Non-pigmented ciliary epithelial cell (primary cell): ENCODE measurements around the gene HDGFL3.
"Not testable (repeated sequence)": the region's sequence is repeated elsewhere in the genome, so short reads cannot be mapped to it uniquely, and the experiment has no call there.

Source experiments
- DNase-seq: peaks from one replicate; pipeline ENCODE4 v3.0.0-alpha.2; 2010; ENCODE audit warnings: low read depth

HDGFL3 gene

GRCh38 chr15:83207660-83208366, at the start of gene HDGFL3:
Gene HDGFL3, minus strand, starts transcription at chr15:83207823. Its CDS starts 409 bp downstream, at chr15:83207414.
- DNase-seq, result no peak

DNA sequence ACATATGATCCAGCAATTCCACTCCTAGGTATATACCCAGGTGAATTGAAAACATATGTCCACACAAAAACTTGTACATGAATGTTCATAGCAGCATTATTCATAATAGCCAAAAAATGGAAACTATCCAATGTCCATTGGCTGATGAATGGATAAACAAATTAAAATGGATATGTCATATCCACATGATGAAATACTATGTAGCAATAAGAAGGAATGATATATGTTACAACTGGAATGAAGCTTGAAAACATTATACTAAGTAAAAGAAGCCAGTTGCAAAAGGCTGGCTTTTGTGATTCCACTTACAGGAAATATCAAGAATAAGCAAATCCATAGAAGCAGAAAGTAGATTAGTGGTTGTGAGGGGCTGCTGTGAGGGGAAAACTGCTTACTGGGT, 43.2 kb upstream of the HDGFL3 start:
- DNase-seq, result no peak

DNA sequence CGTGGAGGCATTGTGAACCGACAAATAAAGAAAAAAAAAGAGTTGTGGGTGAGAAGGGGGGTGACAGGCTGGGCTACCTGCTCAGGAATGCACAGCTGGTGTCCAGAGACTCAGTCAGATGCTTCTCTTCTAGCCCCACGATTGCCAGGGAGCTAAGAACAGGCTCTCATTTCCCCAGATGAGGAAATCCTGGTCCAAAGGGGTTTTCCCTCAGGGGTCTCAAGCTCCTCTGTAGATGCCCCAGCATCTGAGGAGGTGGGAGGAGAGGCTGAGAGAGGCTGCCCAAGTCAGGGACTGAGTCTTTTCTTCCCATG, 41.4 kb upstream of the HDGFL3 start:
- DNase-seq, result no peak

DNA sequence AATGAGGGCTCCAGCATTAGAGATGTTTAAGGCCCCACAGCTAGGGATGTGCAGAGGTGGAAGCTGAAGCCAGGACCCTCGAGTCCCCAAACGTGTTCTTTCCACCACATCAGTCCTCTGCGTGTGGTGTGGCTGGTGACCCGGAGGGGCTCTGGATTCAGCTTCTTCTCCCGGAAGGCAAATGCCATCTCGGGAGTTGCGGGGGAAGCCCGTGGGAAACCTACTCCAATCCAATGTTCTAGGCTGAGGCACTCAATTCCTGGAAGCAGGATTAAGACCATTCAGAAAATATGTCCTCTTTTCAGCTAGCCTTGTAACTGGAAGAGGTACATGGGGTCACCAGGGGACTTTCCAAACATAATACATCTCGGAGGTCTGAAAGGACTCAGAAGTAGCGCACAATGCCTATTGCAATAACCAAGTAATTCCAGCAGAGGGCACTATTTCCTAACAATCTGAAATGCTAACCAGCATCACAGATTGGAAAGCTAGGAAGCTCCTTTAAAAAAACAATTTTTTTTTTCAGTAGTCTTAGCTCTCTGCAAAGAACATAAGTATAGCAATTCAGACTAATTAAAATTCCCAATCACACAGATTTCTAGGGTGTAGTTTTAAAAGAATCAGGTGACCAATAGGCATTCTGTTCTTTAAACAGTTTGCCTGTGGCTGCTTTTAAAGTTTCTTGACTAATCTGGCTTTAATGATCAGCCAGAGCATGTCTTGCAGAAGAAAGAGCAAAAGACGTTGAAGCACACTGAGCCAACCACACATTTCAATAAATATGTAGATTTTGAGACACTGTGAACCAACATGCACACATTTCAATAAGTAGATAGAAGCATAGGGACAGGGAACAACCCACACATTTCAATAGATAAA, 40.8 kb upstream of the HDGFL3 start:
- peak; percentile 41 for DNase-seq

GRCh38 chr15:83243634-83244033, 36.0 kb upstream of the HDGFL3 start:
- DNase-seq, result no peak

DNA sequence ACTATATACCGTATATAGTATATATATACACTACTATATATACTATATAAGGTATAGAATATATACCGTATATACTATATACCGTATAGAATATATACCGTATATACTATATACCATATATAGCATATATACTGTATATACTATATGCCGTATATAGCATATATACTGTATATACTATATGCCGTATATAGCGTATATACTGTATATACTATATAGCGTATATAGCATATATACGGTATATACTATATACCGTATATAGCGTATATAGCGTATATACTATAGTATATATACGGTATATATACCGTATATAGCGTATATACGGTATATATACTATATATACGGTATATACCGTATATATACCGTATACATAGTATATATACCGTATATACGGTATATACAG, 22.6 kb upstream of the HDGFL3 start:
- no peak for DNase-seq

GRCh38 chr15:83225449-83225848, 17.8 kb upstream of the HDGFL3 start:
- DNase-seq, result no peak

GRCh38 chr15:83221781-83222180, 14.2 kb upstream of the HDGFL3 start:
- DNase-seq, result not testable (repeated sequence)

DNA sequence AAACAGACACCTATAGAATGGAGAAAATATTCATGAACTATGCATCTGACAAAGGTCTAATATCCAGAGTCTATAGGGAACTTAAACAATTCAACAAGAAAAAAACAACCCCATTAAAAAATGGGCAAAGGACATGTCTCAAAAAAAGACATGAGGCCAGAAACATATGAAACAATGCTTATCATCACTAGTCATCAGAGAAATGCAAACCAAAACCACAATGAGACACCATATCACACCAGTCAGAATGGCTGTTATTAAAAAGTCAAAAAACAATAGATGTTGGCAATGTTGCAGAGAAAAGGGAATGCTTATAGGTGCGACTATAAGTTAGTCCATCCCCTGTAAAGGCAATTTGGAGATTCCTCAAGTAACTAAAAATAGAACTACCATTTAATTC, 11.4 kb upstream of the HDGFL3 start:
- no peak for DNase-seq

- DNase-seq, result no peak
Measured at GRCh38 chr15:83215306-83215705, 7.7 kb upstream of the HDGFL3 start.

- no peak for DNase-seq
Measured at GRCh38 chr15:83210619-83211018, 3.0 kb upstream of the HDGFL3 start.

DNA sequence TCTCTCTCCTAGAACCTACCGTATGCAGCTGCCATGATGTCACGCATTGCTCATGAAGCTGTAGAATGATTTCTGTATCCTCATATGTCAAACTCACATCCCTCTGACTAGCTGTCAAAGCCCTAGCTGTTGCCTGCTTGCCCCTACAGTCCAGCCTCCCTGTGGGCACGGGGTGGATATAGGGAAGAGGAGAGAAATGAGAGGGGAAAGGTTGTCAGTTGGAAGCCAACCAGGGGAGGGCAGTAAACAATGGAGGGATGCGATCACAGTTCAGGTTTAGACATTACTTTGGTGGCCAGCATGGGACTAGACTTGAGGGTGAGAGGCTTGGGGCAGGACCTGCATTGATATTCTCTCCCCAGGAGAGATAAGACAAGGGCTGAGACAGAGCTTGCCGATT, 1.7 kb upstream of the HDGFL3 start:
- DNase-seq, result no peak

- DNase-seq, result no peak
Measured at GRCh38 chr15:83208367-83208661, 691 bp upstream of the HDGFL3 start.

DNA sequence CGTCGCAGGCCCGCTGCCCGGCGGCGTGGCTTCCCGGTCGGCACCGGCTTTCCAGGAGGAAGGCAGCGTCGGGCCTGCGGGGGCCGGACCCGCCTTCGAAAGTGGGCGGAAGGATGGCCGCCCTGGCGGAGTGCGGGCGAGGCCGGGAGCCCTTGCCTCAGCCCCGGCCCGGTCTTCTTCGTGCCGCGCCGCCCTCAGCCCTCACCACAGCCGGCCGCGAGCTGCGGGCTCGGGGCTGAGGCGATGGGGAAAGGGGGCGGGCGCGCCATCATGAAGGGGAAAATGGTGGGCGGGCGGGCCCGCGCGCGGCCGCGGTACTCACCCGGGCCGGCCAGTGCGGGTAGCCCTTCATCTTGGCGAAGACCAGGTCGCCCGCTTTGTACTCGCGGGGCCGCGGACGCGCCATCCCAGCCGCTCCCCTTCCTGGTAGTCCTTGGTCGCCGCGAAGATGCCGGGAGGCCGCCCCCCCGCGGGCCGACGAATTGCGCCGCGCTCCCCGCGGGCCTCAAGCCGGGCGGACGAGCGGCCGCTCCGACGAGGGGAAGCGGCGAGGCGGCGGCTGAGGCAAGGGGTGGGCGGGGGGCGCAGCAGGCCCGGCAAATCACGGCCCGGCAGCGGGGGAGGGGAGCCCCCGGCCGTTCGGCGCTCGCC, 489 bp downstream of the HDGFL3 start:
- no peak for DNase-seq

- DNase-seq, result no peak
Measured at GRCh38 chr15:83206526-83207008, 1.1 kb downstream of the HDGFL3 start.

DNA sequence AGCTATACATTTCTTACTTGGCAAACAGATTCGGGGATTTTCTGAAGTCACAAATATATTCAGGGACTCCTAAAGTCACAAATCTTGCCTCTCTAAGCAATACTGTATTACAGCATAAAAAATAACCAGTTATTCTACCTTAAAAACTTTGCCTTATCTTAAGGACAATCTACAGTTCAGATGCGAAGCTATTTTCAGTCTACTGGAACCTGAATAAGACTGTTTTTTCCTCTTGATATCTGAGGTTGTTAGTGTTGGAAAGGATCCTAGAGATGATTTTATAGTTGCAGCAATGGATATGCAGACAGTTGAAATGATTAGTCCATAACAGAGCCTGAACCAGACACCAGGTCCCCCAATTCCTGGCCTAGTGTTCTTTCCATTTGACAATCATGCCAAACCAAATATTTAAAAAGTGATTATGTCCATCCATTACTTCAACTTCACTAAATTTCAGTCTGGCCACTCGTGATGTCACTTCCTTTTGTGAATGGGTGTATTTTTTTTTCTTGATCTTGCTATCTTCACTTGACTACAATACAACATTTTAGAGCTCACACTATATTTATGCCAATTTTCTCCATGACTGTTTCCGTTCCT, 1.8 kb downstream of the HDGFL3 start:
- peak; percentile 70 for DNase-seq

- no peak for DNase-seq
Measured at GRCh38 chr15:83204697-83205096, 2.9 kb downstream of the HDGFL3 start.

DNA sequence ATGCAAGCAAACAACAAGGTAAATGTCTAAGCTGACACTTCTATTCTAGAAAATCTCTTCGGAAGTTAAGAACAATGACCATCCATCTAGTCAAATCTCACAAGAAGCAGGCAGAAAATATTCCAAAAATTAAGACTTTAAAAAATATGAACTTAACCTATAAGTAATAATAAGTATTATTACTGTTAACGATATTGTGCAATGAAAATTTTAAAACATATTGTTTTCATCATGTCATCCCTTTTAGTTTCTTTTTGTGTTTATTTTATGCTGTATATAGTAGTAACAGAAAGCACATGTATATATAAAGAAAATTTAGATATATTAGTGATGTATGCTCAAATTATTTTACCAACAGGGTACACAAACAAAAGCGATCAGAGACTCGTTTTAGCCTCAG, 4.1 kb downstream of the HDGFL3 start:
- DNase-seq, result no peak

DNA sequence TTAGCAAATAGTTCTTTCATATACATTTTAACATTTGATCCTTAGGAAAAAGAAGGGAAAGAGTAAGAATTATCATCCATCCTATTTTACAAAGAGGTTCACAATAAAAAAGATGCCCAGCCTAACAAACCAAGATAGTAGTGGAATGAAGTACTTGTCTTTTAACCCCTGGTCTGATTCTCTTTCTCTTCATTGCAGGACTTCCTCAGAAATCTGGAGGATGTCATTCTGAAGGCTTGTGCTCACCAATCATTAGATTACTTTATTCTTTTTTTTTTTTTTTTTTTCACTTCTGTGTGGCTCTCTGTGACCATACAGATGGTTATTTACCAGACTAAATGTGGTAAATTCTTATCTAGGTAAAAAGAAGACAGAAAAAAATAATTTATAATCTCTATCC, 7.0 kb downstream of the HDGFL3 start:
- DNase-seq, result no peak

- DNase-seq, result peak; percentile 55
Measured at GRCh38 chr15:83200162-83200561, 7.5 kb downstream of the HDGFL3 start.

DNA sequence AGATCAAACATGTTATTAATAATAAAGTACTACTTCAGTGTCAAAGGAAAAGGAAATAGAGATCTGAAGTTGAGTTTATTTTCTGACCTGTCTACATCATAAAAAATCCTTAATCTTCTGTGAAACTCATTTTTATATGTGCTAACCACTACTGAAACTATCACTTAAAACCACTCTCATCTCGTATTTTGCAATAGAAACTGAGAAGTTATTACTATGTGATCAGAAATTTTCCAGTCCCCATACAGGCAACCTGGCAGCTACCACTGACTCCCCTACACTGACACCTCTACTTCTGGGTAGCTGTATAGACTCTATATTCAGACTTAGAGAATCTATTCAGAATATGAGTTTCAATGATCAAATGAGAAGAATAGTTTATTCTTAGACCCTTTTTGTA, 8.3 kb downstream of the HDGFL3 start:
- no peak for DNase-seq

DNA sequence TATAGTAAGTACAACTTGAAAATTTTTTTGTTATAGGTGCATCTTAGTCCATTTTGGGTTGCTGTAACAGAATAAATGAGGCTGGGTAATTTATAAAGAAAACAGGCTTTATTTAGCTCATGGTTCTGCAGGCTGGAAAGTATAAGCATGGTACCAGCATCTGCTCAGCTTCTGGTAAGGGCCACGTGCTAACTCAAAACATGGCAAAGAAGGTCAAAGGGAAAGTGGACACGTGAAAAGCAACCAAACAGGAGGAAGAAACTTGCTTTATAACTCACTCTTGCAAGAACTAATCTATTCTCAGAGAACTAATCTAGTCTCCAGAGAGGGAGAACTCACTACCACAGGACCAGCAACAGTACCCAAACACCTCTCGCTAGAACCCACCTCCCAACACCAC, 9.1 kb downstream of the HDGFL3 start:
- no peak for DNase-seq

DNA sequence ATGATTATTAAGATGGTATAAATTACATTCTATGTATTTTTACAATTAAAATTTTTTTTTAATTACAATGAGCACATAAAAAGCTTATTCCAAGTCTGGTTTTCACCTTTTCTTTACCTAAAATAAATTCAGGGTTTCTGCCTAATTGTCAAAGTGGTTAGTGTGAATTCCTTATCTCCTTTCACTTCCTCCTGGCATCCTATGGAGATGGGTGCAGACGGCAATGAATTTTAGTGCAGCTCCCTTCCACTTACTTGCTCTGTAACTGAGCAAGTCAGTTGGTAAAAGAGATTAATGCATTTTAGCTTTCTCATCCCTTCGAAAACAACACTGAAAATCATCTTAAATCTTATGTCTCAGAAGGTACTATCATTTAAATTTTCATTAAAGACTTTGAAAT, 13.1 kb downstream of the HDGFL3 start:
- DNase-seq, result no peak
